ENCODE results near the gene FOXC1. TPM values are rescaled to one million over a fixed set of nuclear protein-coding genes. Genes with fewer than 3 reads are reported as not detected.

Gene FOXC1
- total and polyA plus RNA-seq, 10 of the 15 experiments (the other 5 are each of a cell fraction or from before 2014, with no cell fraction given) = 0.13 to 1.5 (median 0.48) TPM; not detected in 2

GRCh38 chr6:1580585-1580984 lies 29.1 kb upstream of the FOXC1 start:
- H3K4me3 ChIP-seq = no peak overlapping the region
- no peak for TF ChIP-seq CBFB (IDR thresholded peaks at IDR 0.05; ENCODE audit: low read depth)
- no peak for TF ChIP-seq POLR2A (IDR thresholded peaks at IDR 0.05; ENCODE audit: low read depth, low read length)
- TF ChIP-seq SMAD1 (IDR thresholded peaks at IDR 0.05; ENCODE audit: low read depth, partially characterized antibody) = no peak
- TF ChIP-seq NR2F1 (conservative IDR thresholded peaks at IDR 0.05) = no peak
- TF ChIP-seq RAD51 (IDR thresholded peaks at IDR 0.05) = no peak
- TF ChIP-seq WRNIP1 (IDR thresholded peaks at IDR 0.05; ENCODE audit: borderline replicate concordance, low read depth, low read length) = no peak
- TF ChIP-seq ZNF274 (IDR thresholded peaks at IDR 0.05; ENCODE audit: insufficient read depth, insufficient read length) = no peak
- TF ChIP-seq CTCF (IDR thresholded peaks at IDR 0.05 in 2 of 3, conservative IDR thresholded peaks at IDR 0.05 in 1 of 3; ENCODE audit: control insufficient read depth in 2 of 3, extremely low read depth in 1 of 3, insufficient read depth in 1 of 3, low read depth in 3 of 3, low read length in 3 of 3) = no peak
- no peak for TF ChIP-seq SMARCA5 (IDR thresholded peaks at IDR 0.05)
- no peak for TF ChIP-seq ETV6 (conservative IDR thresholded peaks at IDR 0.05 in 1 of 2, IDR thresholded peaks at IDR 0.05 in 1 of 2; ENCODE audit: borderline replicate concordance in 1 of 2, low read depth in 1 of 2)
- no peak for TF ChIP-seq BCL11A (IDR thresholded peaks at IDR 0.05; ENCODE audit: low read depth, low read length)
- no peak for TF ChIP-seq NFYA (IDR thresholded peaks at IDR 0.05; ENCODE audit: borderline replicate concordance, low read depth, low read length)
- TF ChIP-seq, protein P1, sequence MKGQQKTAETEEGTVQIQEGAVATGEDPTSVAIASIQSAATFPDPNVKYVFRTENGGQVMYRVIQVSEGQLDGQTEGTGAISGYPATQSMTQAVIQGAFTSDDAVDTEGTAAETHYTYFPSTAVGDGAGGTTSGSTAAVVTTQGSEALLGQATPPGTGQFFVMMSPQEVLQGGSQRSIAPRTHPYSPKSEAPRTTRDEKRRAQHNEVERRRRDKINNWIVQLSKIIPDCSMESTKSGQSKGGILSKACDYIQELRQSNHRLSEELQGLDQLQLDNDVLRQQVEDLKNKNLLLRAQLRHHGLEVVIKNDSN (IDR thresholded peaks at IDR 0.05; ENCODE audit: borderline replicate concordance, extremely low read length, insufficient read depth, low read depth, low read length) = no peak
- POLR2A ChIA-PET = no interaction called here
- H3K9me3 ChIP-seq (replicated peaks; ENCODE audit: control insufficient read depth, insufficient read depth, low read length) = no peaks in the 10 kb centered on the region
- DNase-seq (ENCODE audit: low read depth, low spot score) (no peak), FAIRE-seq (no peak), ATAC-seq (no peak)
- no peak overlapping the region for H2AFZ ChIP-seq (ENCODE audit: control insufficient read depth, low read depth, low read length)
- no peak overlapping the region for H3K4me2 ChIP-seq (ENCODE audit: control insufficient read depth, insufficient read depth)
- no peaks in the 10 kb centered on the region for H3K36me3 ChIP-seq (ENCODE audit: control insufficient read depth in 2 of 2, insufficient read depth in 2 of 2, low read length in 1 of 2)
- H3K27ac ChIP-seq (ENCODE audit: control insufficient read depth, insufficient read depth) = no peak overlapping the region
- H4K20me1 ChIP-seq (ENCODE audit: control insufficient read depth, insufficient read depth) = no peaks in the 10 kb centered on the region
- no TSS peak for BruUV-seq (replicated peaks)
- WGBS (ENCODE audit: insufficient coverage, insufficient replicate concordance, low lambda C conversion rate, missing lambda C conversion rate) = 65% methylated on average over 9 of the region's 9 CpGs
- no peaks in the 10 kb centered on the region for H3K79me2 ChIP-seq (ENCODE audit: control insufficient read depth, insufficient read depth, low read length)
- peaks cover 6% of the 10 kb centered on the region; the same call in 1 of the 2 replicates for H3K4me1 ChIP-seq (ENCODE audit: control insufficient read depth, insufficient read depth, low read length)
- RAD21 ChIA-PET (ENCODE audit: unreplicated experiment) = interaction anchor here (1.2 kb wide), 1 partner anchor 18 kb away, joined by 3 read pairs; no protein-coding TSS in a partner anchor
- intact Hi-C loops (cut with micrococcal nuclease; ENCODE audit: unreplicated experiment) = no loop called here
- in situ Hi-C loops (cut with MboI) = loop anchor here (25.0 kb wide), 1 partner anchor 1357 kb away; no protein-coding TSS in a partner anchor
- CTCF ChIA-PET = interaction anchor here (0.7 to 1.6 kb wide), 3 partner anchors 9 to 987 kb away, joined by 3 to 6 read pairs (median 3); no protein-coding TSS in a partner anchor
- H3K27me3 ChIP-seq (replicated peaks in 1 of 2; ENCODE audit: control insufficient read depth in 2 of 2, insufficient read depth in 2 of 2, low read length in 1 of 2) = peaks cover 0 to 2% of the 10 kb centered on the region in 2 experiments; a peak in 1 of 4 replicates
- SMC1A ChIA-PET (ENCODE audit: uncharacterized antibody, unreplicated experiment) = no interaction called here
- no peak overlapping the region for H3K9ac ChIP-seq (ENCODE audit: control insufficient read depth, insufficient read depth, low read length)

Measured in GM12878 (cell line).